ENCODE measurements around the gene STIP1. TPM values are rescaled to one million over a fixed set of nuclear protein-coding genes. Genes with fewer than 3 reads are reported as not detected.

Gene STIP1
- total and polyA plus RNA-seq, 10 of the 15 experiments (the other 5 are each of a cell fraction or from before 2014, with no cell fraction given), result 25.2 to 291 (median 191) TPM

DNA sequence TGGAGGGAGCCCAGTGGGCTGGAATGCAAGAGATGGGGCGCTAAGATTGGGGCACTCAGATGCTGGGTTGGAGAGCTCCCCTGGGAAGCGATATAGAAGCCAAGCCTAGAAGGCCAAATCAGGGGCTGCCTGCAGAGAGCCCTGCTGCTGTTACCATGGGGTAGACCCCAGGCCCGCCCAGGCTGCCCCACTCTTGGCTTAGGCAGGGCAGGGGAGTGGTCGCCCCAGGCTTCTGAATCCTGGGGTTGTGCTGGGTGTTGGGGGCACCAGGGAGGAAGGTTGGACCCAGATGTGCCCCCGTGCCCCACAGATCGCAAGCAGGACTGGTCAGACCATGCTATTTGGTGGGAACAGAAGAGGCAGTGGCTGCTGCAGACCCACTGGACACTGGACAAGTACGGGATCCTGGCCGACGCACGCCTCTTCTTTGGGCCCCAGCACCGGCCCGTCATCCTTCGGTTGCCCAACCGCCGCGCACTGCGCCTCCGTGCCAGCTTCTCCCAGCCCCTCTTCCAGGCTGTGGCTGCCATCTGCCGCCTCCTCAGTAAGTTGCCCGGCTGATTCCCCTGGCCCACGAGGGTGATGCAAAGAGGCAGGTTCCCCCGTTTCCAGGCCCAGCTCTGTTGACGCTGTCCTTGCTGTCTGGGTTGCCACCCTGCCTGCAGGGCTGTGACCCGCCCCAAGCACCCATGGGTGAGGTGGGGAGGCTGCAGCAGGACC lies 24.5 kb downstream of the STIP1 start (continued):
- TF ChIP-seq, protein P1, sequence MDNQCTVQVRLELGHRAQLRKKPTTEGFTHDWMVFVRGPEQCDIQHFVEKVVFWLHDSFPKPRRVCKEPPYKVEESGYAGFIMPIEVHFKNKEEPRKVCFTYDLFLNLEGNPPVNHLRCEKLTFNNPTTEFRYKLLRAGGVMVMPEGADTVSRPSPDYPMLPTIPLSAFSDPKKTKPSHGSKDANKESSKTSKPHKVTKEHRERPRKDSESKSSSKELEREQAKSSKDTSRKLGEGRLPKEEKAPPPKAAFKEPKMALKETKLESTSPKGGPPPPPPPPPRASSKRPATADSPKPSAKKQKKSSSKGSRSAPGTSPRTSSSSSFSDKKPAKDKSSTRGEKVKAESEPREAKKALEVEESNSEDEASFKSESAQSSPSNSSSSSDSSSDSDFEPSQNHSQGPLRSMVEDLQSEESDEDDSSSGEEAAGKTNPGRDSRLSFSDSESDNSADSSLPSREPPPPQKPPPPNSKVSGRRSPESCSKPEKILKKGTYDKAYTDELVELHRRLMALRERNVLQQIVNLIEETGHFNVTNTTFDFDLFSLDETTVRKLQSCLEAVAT (IDR thresholded peaks at IDR 0.05), result no peak

DNA sequence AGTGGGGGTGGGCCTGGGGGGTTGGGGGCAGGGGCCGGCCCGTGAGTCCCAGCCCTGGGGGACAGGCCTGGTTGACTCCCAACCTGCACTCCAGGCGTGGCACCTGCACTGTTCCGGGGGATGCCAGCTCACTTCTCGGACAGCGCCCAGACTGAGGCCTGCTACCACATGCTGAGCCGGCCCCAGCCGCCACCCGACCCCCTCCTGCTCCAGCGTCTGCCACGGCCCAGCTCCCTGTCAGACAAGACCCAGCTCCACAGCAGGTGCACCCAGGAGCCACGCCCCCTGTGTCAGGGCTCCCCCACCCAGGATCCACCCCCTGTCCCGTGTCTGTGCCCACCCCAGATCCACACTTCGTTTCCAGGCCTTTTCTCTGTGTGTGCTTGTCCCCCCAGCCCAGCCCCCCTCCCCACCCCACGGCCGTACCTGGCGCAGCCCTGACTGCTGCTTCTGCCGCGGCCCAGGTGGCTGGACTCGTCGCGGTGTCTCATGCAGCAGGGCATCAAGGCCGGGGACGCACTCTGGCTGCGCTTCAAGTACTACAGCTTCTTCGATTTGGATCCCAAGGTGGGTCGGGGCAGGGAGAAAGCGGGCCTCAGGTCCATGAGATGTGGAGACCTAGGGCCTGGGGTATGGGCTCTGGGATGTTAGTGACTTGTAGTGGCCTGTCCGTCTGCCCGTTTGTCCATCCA lies 25.4 kb downstream of the STIP1 start:
- H3K79me2 ChIP-seq (ENCODE audit: control insufficient read depth, insufficient read depth, low read length), result peaks cover 30% of the 10 kb centered on the region
- DNase-seq (ENCODE audit: low read depth, low spot score), result no peak
- H3K27me3 ChIP-seq (replicated peaks in 1 of 2; ENCODE audit: control insufficient read depth in 2 of 2, insufficient read depth in 2 of 2, low read length in 1 of 2), result no peaks in the 10 kb centered on the region
- ChIA-PET CTCF (interaction anchor here (1.2 kb wide), 1 partner anchor 93 kb away, joined by 3 read pairs; no protein-coding TSS in a partner anchor), POLR2A (interaction anchor here (1.6 to 1.7 kb wide), 2 partner anchors 12 to 15 kb away, joined by 5 to 9 read pairs; partner anchors contain the start of genes NUDT22 and TRPT1), SMC1A (ENCODE audit: uncharacterized antibody, unreplicated experiment) (interaction anchor here (1.7 kb wide), 1 partner anchor 15 kb away, joined by 6 read pairs; the partner anchor contains the start of genes NUDT22 and TRPT1), RAD21 (ENCODE audit: unreplicated experiment) (no interaction called here)
- H3K27ac ChIP-seq (ENCODE audit: control insufficient read depth, insufficient read depth), result no peak overlapping the region
- no TSS peak for BruUV-seq (replicated peaks)
- peaks cover 17 to 22% of the 10 kb centered on the region in 2 experiments; a peak in 3 of 4 replicates for H3K36me3 ChIP-seq (ENCODE audit: control insufficient read depth in 2 of 2, insufficient read depth in 2 of 2, low read length in 1 of 2)
- intact Hi-C loops (cut with micrococcal nuclease; ENCODE audit: unreplicated experiment), result no loop called here
- peaks cover 4% of the 10 kb centered on the region for H3K4me1 ChIP-seq (ENCODE audit: control insufficient read depth, insufficient read depth, low read length)
- in situ Hi-C loops (cut with MboI), result no loop called here
- no peak overlapping the region for H3K9ac ChIP-seq (ENCODE audit: control insufficient read depth, insufficient read depth, low read length)
- no peak for ATAC-seq
- no peak overlapping the region for H3K4me3 ChIP-seq
- no peaks in the 10 kb centered on the region for H4K20me1 ChIP-seq (ENCODE audit: control insufficient read depth, insufficient read depth)
- 87% methylated on average over 26 of the region's 30 CpGs for WGBS (ENCODE audit: insufficient coverage, insufficient replicate concordance, low lambda C conversion rate, missing lambda C conversion rate)
- no peaks in the 10 kb centered on the region for H3K9me3 ChIP-seq (replicated peaks; ENCODE audit: control insufficient read depth, insufficient read depth, low read length)
- no peak for FAIRE-seq
- no peak for TF ChIP-seq ZZZ3 (IDR thresholded peaks at IDR 0.05; ENCODE audit: control insufficient read depth, insufficient read length, low read depth)
- peak; percentile 32 for TF ChIP-seq POLR2A (IDR thresholded peaks at IDR 0.05; ENCODE audit: low read depth, low read length)
- no peak overlapping the region for H2AFZ ChIP-seq (ENCODE audit: control insufficient read depth, low read depth, low read length)
- H3K4me2 ChIP-seq (ENCODE audit: control insufficient read depth, insufficient read depth), result no peak overlapping the region

All from GM12878 (cell line).